NOMO-1 (cell line): ENCODE results near the gene SPSB1.
A peak's percentile ranks its signal among the peaks of the same experiment; 100 is the strongest.

Experiments used
- DNase-seq, 2 experiments: peaks; one replicate each; lab custom pipeline; 2025; ENCODE audit not compliant: unreplicated experiment in 2 of 2; lab: John Stamatoyannopoulos, UW

Gene SPSB1

DNA sequence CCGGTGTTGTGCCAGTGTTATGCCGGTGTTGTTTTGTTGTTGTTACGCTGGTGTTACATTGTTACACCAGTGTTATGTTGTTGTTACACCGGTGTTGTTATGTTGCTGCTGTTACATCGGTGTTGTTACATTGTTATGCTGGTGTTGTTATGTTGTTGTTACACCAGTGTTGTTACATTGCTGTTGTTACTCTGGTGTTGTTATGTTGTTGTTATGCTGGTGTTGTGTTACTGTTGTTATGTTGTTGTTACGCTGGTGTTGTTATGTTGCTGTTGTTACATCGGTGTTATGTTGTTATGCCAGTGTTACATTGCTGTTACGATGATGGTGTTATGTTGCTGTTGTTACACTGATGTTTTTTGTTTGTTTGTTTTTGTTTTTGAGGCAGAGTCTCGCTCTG lies 34.1 kb upstream of the SPSB1 start:
- DNase-seq: no peak

- no peak for DNase-seq
Observed at GRCh38 chr1:9260059-9260766, 32.5 kb upstream of the SPSB1 start.

DNA sequence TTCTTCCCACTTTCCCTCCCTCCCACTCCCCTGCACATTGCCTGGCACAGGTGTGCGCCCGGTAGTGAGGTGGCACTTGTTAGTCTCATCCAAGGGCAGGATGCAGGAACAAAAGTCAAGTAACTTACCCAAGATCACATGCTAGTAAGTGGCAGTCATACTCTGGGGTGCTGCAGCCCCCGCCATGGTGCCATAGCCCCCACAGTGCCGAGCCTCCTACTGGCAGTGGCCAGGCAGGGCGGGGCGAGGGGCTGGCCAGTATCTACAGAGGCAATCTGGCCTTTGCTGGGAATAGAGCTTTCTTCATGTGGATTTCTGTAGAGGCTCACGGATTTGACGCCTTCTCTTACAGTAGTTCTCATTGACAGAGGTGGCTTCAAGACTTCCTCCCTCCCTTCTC lies 31.2 kb upstream of the SPSB1 start:
- no peak for DNase-seq

DNA sequence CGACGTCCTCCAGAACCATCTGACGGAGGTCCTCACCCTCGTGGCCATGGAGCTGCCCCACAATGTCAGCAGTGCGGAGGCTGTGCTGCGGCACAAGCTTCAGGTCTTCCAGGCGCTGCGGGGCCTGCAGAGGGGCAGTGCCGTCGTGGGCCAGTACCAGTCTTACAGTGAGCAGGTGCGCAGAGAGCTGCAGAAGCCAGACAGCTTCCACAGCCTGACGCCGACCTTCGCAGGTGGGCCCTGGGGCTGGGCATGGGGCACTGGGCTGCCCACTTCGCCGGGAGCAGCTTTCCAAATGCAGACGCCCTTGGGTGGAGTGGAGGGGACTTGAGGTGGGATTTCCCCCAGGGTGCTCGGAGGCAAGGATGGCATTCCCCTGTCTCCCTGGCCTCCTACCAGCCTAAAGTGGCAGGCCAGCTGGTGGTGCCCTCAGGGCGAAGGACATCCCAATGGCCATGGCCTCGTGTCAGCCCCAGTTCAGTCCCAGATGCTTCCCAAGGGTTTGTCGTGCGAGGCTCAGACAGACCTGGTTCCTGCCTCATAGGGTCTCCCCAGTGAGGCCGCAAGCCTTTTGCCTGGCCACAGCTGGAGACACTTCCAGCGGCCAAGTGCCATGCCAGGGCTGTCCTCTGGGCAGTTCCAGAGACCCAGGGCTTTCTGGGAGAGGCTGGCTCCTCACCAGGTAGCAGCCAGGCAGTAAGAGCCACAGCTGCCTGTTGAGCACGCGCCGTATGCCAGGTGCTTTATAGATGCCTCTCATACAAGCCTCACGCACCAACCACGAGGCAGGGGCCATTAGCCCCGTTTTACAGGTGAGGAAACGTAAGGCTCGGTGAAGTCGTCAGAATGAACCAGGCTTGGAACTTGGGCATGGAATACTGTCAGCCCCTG lies 30.4 kb upstream of the SPSB1 start:
- no peak for DNase-seq

- no peak for DNase-seq
Observed at GRCh38 chr1:9263276-9263855, 29.3 kb upstream of the SPSB1 start.

DNA sequence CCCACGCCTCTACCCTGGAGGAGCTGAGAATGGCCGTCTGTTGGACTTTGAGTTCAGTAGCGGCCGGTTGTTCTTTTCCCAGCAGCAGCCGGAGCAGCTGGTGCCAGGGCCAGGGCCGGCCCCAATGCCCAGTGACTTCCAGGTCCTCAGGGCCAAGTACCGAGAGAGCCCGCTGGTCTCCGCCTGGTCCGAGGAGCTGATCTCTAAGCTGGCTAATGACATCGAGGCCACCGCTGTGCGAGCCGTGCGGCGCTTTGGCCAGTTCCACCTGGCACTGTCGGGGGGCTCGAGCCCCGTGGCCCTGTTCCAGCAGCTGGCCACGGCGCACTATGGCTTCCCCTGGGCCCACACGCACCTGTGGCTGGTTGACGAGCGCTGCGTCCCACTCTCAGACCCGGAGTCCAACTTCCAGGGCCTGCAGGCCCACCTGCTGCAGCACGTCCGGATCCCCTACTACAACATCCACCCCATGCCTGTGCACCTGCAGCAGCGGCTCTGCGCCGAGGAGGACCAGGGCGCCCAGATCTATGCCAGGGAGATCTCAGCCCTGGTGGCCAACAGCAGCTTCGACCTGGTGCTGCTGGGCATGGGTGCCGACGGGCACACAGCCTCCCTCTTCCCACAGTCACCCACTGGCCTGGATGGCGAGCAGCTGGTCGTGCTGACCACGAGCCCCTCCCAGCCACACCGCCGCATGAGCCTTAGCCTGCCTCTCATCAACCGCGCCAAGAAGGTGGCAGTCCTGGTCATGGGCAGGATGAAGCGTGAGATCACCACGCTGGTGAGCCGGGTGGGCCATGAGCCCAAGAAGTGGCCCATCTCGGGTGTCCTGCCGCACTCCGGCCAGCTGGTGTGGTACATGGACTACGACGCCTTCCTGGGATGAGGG lies 28.5 kb upstream of the SPSB1 start:
- DNase-seq: no peak

DNA sequence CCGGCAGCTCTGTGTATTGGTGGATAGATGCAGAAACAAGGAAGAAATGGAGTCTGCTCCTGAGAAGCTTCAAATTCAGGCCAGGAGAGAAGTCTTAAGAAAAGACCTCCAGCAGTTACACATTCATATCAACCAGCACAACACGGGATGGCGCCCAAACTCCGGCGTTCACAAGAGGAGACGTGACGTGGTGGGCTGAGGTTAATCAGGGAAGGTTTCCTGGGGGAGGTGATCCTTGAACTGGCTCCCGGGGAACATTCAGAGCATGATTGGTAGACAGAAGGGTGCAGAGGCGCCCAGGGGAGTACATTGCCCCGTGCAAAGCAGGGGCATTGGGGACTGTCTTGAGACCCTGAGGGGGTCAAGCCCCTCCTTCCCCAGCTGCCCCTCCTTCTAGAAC lies 27.7 kb upstream of the SPSB1 start:
- DNase-seq: no peak

GRCh38 chr1:9265968-9266367 lies 26.7 kb upstream of the SPSB1 start:
- DNase-seq: no peak

- no peak for DNase-seq
Observed at GRCh38 chr1:9267352-9267686, 25.4 kb upstream of the SPSB1 start.

- no peak for DNase-seq
Observed at GRCh38 chr1:9267827-9268581, 24.7 kb upstream of the SPSB1 start.

DNA sequence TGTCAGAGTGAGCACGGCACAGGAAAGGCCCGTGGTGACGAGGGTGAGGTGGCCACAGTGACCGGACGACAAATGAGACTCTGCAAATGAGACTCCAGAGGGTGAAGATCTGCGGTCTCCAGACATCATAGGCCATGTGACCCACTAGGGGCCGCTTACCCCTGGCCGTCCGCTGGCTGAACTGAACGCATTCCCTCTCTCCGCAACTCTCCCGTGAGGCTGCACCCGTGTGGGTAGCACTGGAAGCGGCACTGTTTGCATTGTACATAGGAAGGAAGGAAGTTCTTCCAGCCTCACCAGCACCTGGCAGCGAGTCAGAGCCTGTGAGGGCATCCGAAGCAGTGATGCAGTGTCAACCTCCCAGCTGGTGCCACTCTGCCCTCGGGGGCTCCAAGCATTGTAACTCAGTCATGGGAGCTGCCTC lies 23.6 kb upstream of the SPSB1 start:
- no peak for DNase-seq

DNA sequence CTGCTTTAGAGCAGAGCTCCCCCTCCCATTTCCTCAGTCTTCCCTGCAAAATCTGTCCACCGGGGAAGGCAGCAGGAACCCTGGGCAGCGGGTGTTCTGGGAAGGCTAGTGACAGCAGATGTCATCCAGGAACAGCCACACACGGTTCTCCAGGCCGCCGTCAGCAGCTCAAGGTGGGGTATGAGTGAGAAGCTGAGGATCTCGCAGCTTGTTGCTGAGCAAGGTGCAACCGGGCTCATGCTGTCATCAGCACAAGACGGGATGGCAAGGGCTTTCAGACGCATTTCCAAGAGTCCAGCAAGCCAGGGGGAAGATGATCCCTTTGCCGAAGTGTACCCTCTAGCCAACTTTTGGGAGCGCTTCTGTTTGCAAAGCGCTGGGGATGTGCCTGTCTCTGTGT lies 23.0 kb upstream of the SPSB1 start:
- DNase-seq: no peak

DNA sequence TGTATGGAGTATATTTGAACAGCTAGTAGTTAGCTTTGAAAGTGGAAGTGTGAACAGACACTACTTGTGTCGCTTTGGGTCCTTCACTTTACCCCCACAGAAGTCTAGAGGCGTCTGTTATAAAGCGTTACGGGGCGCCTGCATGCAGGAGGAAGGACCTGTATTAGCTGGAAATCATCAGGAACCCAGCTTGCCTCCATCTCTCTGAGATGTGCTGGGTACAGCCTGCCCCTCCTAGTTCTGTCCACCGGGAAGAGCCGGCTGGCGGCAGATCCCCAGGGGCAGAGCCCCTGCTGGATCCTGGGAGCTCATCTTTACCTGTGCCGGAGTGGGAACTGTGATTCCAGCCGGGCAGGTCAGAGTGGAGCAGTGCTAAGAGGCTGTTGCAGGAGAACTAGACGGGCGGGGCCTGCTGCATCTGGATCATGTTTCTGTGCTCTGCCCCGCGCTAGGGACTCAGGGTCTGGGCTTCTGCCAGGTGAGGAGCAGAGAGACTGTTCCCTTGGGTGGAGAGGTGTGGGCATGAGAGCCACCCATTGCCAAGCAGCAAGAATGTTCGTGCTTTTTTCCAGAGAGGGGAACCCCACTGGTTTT lies 22.3 kb upstream of the SPSB1 start:
- DNase-seq: no peak

GRCh38 chr1:9271283-9271682 lies 21.4 kb upstream of the SPSB1 start:
- DNase-seq: no peak

DNA sequence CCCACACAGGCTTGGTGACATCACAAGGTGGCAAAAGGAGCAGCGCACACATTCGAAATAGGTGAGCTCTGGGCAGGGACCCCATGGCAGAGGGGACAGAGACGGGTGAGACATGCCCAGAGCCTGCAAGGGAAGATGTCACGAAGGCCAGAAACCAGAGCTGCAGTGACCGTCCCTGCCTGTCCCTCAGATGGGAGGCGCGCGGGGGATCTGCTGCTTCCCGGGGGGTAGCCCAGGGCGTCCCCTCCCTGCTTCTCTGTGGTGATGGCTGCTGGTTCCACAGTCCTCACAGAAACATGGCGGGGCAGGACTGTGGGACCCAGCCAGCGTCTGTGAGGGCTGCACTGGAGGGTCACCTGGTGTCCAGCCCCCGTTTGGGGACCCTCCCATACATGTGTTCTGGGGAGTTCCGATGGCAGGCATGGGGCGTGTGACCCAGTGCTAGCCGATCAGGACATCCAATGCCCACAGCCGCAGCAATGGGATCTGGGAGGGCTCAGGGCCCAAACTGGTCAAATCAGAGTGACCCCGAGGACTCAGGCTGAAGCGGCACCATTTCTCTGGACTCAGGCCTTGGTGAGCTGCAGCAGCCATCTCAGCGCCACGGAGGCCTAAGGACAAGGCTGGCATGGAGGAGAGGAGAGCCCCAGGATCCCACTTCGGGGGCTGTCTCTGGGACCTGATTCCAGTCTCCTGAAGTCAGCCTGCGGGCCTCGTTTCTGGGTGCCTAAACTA lies 20.7 kb upstream of the SPSB1 start:
- DNase-seq: no peak

- no peak for DNase-seq
Observed at GRCh38 chr1:9273177-9273576, 19.5 kb upstream of the SPSB1 start.

- DNase-seq: no peak
Observed at GRCh38 chr1:9275161-9275560, 17.5 kb upstream of the SPSB1 start.

GRCh38 chr1:9275567-9276034 lies 17.1 kb upstream of the SPSB1 start:
- peak; percentile 96 to 97 for DNase-seq

GRCh38 chr1:9278116-9278515 lies 14.6 kb upstream of the SPSB1 start:
- no peak for DNase-seq
